GM18517 (cell line): Measurements from ENCODE around the gene OSBP2.

ENCODE experiments used
- ATAC-seq: cut with Tn5 transposase; IDR thresholded peaks from one replicate; pipeline ENCODE4 v1.9.1; 2021; ENCODE audit warnings: mild to moderate bottlenecking, moderate library complexity; ENCODE audit not compliant: unreplicated experiment

The OSBP2 gene

GRCh38 chr22:30802202-30803166 is 107.8 kb downstream of the OSBP2 start:
- ATAC-seq = no peak

DNA sequence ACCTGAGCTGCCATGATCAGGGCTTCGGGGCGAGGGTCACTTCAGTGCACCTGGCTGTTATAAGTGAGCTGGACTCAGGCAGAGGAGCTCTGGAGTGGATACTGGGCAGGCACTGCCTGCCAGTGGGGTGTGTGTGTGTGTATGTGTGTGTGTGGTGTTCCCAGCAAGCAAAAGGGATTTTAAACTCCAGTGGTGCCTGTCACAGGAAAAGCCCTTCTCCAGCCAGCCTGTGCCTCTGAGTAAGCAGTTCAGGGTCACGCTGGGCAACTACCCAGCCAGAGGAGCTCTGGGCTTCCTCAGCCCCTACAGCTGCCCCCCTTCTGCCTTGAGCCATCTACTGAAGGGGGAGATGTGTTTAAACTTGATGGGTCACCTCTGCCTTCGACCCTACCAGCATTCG is 109.0 kb downstream of the OSBP2 start:
- no peak for ATAC-seq

GRCh38 chr22:30804626-30805025 is 110.0 kb downstream of the OSBP2 start:
- ATAC-seq = no peak

DNA sequence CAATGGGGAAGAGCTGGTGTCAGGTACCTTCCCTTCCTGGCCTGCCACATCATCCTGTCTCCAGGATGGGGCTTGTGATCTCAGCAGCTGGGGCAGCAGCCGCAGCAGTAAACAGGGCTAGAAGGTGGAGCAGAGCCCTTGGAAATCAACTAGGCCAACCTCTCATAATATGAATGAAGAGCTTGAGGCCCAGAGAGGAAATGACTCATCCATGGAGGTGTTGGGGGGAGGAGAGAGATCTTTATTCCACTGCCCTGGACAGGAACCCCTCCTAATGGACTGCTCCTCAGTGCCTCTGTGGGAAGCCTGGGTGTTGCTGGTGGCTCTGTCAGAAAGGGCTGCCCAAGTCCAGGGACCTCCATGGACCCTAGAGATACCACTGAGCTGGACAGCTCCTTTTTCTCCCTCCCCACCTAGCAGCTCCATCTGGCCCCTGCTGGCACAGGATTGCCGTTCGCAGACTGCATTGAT is 111.8 kb downstream of the OSBP2 start:
- no peak for ATAC-seq

DNA sequence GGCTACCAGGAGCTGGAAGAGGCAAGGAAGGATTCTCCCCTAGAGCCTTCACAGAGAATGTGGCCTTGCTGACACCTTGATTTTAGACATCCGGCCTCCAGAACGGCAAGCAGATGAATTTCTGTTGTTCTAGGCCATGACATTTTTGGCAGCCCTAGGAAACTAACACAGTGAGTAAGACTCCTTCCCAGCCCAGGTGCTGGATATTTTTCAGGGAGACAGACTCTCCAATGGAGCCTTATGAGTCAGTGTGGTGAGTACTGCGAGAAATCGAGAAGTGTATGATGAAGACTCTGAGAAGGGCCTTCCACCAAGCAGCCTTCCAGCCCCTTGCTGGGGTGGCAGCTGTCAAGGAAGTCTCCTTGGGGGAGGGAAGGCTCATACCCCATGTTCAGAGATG is 114.4 kb downstream of the OSBP2 start:
- no peak for ATAC-seq

DNA sequence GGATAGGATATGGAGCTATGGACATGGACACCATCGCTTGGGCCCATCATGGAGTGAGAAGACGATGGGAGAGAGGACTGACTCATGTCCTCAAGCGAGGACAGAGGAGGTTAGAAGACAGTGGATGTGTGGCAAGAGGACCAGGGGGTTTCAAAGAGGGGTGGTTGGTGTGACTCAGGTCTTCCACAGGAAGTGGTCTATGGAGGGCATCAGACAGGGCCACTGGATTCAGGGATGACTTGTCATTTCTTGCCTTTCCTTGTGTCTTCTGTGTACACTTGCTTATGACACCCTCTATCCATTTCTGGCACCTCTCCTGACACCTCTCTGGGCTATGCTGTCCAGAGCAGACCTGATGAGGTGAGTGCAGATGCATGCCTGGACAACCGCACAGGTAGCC is 115.4 kb downstream of the OSBP2 start:
- ATAC-seq = no peak

GRCh38 chr22:30813936-30814335 is 119.3 kb downstream of the OSBP2 start:
- ATAC-seq = no peak

- no peak for ATAC-seq
These were observed 121.7 kb downstream of the OSBP2 start for GRCh38 chr22:30816413-30816812.

- ATAC-seq = no peak
These were observed 126.7 kb downstream of the OSBP2 start for GRCh38 chr22:30821381-30821780.

- ATAC-seq = no peak
These were observed 127.2 kb downstream of the OSBP2 start for GRCh38 chr22:30821863-30822215.

- no peak for ATAC-seq
These were observed 127.7 kb downstream of the OSBP2 start for GRCh38 chr22:30822216-30823014.

GRCh38 chr22:30823015-30823370 is 128.3 kb downstream of the OSBP2 start:
- no peak for ATAC-seq

DNA sequence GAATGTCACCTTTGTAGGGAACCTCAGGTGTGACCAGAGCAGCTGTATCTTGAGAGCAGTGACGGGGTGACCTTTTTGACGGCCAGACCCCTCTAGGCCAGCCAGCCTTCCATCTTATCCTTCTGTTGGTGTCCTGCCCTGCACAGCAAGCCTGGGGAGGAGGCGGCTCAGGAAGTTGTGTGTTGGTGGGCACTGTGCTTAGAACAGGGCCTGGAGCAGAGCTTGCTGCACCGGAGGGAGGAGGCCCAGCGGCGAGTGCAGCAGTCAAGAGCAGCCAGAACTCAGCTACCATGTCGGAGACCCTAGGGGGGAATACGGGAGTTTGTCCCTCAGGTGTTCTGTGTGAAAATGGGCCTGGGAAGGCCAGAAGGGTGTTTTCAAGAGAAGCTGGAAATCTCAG is 129.4 kb downstream of the OSBP2 start:
- ATAC-seq = no peak

DNA sequence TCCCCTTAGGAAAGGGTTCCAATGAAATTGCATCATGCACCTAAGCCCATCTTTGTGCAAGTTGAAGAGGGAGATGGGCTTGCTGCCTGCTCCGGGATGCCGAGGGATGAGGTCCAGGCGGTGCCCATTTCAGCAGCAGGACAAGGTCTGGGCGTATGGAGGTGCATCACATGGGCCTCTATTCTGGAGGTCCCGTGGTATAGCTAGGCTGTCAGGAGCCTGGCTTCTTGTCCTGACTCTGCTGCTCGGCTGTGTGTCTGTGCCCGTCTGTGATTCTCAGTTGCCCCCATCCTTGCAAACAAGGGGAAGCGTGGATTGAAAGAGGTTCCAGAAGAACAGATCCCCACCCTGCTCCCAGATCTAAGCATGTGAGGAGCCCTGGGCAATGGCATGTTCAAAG is 130.0 kb downstream of the OSBP2 start:
- ATAC-seq = no peak

GRCh38 chr22:30825711-30826505 is 131.2 kb downstream of the OSBP2 start:
- no peak for ATAC-seq

DNA sequence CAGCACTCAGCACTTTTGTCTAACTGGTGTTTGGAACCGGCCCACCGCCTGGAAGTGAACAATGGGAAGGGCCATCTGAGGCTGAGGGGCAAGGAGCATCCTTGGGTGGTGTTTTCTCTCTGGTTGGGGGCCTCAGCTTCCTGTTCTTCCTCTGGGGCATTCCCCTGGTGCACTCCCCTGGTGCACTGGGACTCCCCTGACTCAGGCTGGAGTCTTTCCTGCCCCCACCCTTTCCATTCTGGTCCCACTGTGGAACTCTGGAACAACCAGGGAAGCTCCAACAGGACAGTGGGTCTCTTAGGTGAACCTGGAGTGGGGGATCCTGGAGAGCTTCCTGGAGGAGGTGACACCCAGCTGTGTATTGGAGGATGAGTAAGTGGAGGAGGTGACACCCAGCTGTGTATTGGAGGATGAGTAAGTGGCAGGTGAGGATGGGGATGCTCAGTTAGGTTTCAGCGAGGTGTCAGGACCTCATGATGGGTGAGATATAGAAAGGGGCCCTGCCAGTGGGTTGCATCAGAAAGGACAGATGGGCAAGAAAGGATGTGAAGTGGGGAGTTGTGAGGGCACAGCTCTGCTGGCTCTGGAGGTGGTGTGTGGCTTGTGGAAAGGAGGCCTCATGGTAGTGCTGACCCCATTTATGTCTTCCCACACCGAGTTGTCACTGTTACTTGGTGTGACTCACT is 132.1 kb downstream of the OSBP2 start:
- no peak for ATAC-seq

- ATAC-seq = no peak
These were observed 133.0 kb downstream of the OSBP2 start for GRCh38 chr22:30827646-30828045.

- ATAC-seq = no peak
These were observed 133.8 kb downstream of the OSBP2 start for GRCh38 chr22:30828187-30829155.

DNA sequence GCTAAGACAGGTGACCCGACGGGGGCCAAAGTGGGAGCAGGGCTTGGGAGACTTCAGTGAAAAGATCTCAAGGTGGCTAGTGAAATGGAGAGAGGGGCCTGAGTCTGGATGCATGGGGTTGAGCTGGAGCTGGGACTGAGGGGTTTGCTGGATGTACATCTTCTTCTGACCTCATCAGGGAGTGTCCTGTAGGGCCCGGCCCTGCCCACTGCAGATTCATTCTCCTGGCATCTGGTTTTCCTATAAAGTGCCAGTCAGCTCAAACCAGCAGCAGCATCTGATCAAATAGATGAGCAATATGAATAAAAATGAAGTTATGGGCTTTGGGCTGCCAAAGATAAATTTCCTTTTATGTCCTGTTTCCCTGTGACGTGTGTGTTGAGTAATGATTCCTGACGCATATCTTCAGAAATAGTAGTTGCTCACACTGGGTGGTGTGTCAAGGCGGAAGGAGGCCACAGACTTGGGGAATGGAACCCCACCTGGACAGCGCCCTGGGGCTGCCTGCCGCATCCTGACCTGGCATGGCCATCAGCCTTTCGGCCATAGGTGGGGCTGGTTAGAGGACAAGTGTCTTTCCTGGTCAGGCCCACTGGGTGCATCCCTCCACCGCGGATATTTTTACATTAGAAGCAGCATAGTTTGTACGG is 135.4 kb downstream of the OSBP2 start:
- no peak for ATAC-seq
